HuH-7.5 (cell line): ENCODE results near the gene FAM168A.
A peak's percentile ranks its signal among the peaks of the same experiment; 100 is the strongest.

Source experiments
- DNase-seq: peaks from one replicate; pipeline ENCODE4 v3.0.0; 2011; ENCODE audit warnings: low spot score

Gene FAM168A

DNA sequence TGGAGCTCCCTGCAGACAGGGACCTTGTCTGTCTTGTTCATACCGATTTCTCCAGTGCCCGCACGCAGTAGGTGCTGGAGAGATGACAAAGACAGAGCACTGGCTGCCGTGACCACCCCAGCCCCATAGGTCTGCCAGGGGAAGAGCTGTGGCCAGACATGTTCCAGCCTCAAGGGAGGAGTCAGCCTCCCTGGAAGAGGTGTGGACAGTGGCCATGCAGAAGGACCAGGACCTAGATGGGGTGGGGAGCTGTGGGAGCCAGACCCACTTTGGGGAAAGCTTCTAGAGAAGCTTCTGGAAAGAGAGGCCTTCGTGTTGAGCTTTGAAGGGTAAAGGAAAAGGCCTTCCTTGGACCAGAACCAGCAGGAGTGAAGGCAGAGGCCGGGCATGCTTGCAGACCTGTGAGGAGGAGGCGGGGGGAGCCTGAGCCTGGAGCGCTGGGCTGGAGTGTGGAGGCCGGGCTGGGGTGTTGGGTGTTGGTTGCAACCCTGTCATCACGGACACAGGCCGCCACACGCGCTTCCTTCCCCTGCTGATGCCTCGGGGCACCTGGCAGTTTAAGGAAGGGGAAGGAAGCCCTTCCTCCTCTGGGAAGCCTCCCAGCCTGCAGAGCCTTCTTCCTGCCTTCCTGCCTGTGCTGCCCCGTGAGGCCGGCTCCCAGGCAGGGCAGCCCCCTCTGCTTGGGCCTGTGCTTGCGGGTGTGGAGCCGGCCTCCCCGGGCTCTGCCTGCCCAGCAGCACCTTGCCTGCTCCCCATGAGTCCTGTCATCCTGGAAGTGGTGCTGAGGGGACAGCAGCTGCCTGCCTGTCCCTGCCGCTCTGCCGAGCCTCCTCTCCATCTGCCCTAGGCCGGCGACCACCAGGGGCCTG, 209.4 kb downstream of the FAM168A start:
- DNase-seq: no peak

DNA sequence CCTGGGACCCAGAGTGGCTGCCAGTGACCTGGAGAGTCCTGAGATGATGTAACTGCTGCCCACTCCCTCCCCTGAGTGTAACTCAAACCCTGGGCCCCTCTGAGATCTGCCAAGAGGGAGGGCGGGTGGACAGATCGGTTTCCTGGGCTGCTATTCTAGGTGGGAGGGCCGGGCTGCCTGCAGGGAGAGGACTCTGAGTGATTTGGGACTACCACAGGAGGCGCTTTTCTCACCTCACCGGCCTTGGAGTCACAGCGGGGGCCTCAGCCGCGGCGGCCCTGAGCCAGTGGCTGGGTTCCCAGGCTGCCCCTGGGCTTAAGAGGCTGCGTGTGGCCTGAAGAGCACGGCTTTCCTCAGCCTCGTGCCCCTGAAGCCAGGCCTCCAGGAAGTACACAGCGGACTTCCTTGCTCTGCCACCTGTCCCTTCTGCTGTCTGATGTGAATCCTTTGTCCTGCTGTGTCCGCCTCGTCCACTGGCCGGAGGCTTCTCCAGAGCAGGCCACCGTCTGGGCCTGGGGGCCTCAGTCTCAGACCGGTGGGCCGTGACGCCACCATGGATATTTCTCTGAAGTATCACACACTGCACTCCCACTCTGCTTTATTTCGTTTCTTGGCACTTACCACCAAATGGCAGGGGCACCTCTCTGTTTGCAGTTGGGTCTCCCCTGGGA, 210.2 kb downstream of the FAM168A start:
- DNase-seq: no peak

DNA sequence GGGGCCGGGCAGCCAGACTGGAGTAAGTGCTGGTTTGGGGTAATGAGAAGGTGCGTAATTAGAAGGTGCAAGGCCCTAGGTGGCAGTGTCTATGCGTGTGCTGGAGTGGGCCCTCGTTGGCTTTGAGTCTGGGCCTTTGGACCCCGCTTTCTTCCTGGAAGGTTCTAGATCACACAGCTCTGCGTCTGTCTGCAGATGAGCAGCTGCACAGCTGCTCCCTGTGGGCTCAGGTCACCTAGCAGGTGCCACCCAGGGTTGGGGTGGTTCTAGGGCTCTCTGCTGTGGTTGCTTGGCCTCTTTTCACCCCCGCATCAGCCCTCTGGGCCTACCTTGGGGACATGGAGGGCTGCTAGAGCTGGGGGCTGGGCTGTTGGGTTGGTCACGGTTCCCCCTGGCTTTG, 211.4 kb downstream of the FAM168A start:
- no peak for DNase-seq

DNA sequence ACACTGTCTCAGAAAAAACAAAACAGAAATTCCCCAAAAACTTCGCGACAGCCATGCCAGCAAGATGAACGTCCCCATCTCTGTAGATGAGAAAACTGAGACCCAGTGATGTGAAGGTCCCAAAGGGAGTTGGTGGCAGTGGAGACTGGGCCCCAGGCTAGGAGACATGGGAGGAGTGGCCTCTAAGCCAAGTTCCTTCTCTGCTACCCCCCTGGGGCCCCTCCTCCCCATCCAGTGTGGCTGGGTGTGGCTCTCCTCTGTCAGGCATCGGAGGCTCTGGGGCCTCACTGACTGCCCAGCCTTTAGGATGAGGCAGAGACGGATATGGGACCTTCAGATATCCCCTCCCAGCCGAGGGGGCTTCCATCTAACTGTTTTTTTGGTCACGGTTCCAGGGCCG, 211.9 kb downstream of the FAM168A start:
- DNase-seq: no peak

DNA sequence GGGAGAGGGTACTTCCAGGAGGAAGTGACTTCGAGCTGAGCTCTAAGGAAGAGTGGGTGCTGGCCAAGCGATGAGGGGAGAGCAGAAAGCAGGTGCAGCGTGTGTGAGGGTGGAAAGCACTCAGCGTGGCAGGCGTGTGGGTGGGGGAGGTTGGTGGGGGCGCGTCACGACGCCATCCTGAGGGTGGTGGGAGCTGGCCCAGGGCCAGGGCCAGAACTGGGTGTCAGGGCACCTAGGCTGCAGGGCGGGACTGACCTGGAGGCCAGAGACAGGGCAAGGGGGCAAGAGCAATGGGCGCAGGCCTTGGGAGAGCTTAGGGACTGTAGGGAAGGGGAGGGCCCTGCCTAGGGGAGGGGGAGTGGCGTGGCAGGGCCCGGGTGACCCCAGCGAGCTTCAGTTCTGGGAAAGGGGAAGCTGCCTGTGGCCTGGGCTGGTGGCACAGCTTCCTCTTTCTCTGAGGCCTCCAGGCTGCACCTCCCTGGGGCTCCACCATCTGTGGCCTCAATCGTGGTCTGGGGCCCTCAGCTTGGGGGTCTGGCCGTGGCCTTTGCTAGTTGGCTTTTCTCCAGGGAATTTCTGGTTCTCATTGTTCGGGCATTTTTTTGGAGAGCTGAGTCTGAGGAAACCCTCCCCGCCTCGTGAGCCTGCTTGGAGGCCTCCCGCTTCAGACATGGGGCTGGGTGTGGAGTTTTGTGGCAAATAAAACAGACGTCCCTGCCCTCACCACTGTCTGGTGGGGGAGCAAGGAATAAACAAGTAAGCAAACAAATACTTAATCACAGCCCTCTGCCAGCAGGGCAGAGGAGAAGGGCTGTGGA, 212.8 kb downstream of the FAM168A start:
- DNase-seq: no peak

DNA sequence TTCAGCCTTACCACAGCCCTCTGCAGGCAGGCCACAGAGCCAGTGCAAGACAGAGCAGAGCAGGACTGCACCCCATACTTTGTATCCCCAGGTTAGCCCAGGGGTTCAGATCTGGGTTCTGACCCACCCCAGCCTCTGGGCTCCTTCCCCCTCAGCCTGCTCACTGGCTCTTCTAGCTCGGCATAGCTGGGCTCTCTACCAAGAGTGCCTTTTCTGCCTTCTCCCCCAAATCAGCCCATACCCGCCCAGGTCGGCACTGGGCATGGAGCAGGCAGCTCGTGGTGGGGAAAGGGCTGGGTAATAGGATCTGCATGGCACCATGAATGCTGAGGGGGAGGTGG, 213.4 kb downstream of the FAM168A start:
- DNase-seq: no peak

DNA sequence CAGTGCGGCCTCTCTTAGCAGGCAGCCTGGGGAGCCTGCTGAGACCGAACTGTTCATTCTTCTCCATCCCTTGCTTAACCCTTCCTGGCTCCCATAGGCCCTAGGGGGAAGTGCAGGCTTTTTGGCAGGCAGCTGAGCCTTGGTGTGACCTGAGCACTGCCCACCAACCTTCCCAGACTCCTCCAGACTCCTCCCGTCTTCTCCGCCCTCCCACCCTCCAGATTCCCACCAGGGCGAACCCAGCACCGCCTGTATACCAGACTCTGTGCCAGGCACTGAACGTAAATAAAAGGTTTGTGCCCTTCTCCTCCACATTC, 213.8 kb downstream of the FAM168A start:
- DNase-seq: no peak

DNA sequence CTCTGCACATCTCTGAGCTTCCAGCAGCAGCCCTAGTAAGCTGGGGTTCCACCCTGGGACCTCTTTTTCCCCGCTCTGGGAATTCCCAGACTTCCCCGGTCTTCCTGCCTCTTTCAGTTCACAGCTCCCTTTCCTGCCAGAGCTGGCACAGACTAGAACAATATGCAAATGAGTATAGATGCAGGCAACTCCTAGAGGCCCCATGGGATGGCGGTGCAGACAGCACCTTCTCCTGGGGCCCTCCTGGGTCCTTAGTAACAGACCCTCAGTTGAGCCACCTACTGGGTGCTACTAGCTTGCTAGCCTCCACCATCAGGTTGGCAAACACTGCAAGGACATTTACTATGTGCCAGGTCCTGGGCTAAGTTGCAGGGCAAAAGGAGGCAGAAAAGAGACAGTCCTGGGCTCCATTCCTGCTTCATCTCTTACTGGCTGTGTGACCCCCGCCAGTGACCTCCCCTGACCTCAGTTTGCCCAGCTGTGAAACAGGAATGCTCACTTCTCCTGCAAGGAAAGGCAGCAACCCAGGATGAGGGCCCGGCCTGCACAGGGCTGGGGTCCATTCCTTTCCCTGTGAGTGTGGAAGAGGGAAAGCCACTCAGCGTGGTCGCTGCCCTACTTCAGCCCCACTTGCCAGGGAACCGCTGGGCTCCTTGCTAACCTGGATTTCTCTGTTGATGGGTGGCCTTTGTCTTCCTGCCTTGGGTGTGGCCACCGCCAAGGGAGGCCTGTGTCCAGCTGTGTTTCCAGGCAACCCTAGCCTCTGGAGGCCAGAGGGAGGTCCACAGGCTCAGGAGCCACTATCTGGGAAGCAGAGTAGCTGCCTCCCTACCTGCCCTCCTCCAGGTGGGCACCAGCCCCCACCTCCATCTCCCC, 214.4 kb downstream of the FAM168A start:
- no peak for DNase-seq

DNA sequence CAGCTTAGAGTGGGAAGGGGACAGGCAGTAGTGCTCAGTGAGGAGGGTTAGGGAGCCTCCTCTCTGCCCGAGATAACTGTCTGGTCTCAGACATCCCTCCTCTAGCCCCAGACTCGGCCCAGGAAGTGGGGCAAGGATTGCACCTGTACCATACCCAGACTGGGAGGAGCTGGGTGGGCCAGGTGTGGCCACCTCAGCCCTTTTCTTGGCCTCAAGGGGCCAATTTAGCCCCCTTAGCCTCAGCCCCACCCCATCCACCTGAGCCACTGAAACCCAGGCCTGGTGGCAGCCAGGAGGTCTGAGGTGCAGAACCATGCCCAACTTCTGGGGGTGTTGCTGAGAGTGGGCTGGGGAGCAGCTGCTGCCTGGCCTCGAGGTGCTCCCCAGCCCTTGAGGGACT, 215.2 kb downstream of the FAM168A start:
- DNase-seq: no peak

DNA sequence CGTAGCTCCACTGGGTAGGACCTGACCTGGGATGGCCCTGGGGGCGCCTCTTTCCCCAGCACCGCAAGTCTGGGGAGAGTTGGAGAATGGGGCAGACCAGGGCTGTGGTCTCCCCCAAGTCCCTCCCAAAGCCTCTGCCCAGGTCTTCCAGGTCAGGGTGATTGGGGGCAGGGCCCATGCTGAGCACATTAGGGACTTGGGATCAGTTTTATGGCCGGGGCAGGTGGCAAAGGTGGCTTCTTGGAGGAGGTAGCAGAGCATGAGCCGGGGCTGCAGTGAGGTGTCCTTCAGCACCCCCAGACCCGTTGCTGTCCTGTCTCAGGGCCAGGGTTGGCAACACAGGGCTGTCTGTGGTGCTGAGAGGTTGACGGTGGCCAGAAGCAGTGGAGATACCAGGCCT, 215.7 kb downstream of the FAM168A start:
- no peak for DNase-seq

DNA sequence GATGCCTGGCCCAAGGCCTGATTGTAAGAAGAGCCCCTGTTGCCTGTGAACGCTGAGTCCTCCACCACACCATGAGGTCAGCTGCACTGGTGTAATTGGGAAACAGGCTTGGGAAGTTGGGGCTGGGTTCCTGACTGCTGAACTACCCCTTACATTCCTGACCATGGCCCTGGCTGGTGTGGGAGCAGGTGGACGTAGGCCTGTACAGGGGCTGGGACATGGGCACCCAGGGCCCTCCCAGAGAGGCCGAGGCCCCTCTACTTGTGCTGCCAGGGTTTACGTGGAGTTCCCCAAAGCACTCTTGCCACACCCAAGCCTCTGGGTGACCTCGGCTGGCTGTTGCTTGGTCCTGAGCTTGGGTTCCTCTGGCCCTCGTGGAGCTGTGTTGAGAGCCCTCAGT, 216.3 kb downstream of the FAM168A start:
- DNase-seq: no peak

DNA sequence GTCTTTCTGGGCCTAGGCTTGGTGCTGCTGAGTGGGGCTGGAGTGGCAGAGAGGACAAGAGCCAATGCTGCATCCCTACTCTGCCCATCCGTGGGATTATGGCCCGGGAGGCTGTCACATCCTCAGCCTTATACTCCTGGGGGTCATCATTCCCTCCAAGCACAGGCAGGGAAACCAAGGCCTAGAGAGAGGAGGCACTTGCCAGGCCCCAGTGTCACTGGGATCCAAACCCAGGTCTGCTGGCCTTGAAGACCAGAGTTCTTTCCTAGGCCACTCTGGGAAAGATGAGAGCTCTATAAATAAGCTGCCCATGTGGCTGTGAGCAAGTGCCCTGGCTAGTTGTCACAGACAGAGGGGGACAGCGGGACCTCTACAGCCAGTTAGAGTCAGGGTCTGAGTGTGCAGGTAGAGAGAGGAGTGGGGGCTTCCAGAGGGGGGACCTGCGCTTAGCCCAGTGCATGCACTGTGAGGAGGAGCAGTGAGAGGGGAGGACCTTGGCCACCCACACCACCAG, 217.0 kb downstream of the FAM168A start:
- DNase-seq: no peak

DNA sequence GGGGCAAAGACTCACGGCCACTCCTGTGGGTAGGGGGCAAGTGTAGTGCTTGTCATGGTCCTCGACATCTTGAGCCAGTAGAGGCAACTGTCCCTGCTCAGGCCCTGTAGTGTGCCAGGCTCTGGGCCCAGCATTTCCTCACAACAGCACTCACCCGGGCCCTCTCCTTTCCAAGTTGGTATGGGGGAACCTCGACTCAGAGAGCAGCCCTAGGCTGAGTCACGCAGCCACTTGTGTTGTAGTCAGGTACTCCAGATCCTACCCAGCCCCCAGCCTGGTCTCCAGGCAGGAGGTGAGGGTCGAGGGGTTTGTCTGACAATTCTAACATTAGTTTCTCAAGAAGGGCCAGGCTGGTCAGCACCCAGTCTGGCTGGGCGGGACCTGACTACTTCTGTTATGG, 217.6 kb downstream of the FAM168A start:
- no peak for DNase-seq

DNA sequence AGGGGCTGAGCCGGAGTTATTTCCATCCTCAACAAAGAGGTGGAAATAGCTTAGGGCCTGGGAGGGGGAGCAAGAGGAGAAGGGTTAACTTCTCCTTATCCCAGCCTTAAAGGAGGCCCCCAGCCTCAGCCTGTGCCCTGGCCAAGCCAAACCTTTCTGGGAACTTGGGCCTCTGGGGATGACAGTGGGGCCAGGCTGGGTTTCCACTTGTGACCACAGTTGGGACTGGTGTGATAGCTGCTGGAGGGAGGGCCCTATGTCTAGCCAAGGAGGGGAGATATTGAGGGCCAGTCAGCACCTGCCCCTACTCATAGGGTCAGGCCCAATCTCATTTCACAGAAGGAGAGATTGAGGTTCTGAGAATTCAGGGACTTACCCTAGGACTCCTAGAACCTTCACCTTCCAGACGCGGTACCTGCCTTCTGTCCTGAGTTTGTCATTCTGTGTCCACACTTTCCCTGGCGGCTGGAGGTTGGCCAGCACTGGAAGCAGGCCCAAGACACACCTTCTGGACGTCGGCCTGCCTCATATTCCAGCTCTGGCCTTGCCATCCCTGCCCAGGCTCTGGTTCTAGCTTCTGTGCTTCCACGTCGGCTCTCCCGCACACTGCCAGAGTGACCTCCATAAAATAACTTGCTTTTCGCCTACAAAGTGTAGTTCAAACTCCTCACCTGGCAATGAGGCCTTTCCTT, 218.6 kb downstream of the FAM168A start:
- DNase-seq: no peak

DNA sequence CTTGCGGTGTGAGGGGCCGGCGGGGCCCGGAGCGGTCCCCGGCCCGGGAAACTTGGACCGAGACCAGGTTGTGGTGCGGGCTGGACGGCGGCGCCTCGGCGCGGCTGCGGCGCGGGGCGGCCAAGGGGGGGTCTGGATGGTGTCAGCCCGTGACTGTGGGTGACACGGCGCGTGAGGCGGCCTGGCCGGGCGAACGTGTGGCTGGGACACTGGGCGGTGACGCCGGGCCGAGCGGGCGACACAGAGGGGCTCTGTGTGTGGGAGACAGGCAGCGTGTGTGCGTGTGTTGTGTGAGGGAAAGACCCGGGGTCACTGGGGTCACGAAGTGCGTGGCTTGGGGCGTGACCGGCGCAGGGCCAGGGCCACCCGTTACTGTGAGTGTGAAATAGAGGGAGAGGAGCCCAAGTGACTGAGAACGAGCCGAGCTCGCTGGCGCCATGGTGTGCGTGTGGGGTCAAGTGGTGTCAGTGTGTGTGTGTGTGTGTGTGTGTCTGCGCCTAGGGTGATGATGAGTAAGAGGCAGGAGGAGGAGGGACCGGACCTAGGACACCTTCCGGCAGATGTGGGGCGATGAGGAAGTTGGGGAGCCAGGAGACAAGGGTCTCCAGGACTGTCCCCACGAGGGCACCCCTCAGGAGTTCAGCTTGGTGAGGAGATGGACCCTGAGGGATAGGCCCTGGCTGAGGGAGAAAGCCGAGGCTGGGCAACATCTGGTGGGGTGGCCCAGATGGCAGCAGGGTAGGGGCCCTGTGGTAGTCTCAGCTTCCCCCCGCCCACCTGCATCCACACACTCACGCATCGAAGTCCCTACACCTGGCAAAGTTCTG, 220.9 kb downstream of the FAM168A start:
- peak; percentile 83 for DNase-seq

DNA sequence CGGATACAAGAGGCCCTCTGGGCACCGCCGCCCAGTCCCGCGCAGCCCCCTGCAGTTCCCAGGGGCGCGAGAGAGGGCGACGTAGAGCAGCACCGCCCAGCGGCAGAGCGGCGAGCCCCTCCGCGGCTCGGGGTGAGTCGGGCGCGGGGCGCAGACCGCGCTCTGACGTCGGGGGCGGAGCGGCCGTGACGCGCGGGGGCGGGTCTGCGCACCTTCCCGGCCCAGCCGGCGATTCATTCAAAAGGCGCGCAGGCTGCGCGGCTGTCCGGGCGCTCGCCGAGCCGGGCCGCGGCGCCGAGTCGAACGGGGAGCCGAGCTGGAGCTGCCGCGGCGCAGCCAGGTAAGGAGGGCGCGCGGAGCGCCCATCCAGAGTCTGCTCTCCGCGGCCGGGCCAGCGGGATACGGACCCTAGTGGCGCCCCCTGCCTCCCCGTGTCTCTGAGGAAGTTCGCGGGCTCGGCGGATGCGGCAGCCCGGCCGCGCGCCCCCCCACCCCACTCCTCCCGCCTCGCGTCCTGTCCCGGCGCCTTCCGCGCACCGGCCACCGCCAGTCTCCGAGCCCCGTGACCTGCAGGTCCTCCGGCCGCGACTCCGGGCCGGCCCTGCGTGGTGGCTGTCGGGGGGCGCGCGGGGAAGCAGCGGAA, 221.6 kb downstream of the FAM168A start, which contains the start of gene RELT:
Gene RELT (plus strand): TSS at position 240 of the 643 bp plus-strand sequence. CDS start 12,738 bp downstream, outside the sequence.
- peak; percentile 95 for DNase-seq

DNA sequence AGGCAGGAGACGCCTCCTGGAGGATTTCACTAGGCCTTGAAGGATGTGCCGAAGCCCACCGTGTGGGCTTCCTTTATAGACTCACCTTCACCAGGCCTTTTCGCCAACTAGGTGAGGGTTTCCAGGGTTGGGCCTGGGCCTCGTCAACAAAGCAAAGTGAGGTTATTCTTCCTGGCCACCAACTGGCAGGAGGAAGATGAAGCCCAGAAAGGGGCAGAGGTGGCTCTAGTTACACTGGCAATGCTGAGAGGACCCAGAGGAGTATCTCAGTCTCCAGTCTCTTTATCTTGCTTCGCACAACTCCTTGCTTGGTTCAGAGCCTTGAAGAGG, 222.1 kb downstream of the FAM168A start:
- DNase-seq: no peak

DNA sequence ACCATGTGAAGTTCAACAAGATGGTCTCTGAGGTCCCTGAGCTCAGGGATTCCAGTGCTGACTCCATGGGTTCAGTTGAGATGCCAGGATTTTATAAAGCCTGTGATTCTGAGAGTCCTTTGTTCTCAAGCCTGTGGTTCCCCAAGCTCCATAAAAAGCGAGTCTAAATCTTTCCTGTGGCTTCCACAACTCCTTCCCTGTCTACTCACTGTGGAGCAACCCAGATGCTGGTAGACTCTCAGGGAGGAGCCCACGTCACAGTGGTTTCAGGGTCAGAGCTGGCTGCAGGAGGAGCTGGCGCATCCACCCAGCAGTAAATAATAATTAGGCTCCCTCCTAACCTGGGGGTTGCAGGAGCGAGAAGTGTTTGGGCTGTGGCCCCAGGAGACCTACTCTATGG, 223.8 kb downstream of the FAM168A start:
- DNase-seq: no peak

DNA sequence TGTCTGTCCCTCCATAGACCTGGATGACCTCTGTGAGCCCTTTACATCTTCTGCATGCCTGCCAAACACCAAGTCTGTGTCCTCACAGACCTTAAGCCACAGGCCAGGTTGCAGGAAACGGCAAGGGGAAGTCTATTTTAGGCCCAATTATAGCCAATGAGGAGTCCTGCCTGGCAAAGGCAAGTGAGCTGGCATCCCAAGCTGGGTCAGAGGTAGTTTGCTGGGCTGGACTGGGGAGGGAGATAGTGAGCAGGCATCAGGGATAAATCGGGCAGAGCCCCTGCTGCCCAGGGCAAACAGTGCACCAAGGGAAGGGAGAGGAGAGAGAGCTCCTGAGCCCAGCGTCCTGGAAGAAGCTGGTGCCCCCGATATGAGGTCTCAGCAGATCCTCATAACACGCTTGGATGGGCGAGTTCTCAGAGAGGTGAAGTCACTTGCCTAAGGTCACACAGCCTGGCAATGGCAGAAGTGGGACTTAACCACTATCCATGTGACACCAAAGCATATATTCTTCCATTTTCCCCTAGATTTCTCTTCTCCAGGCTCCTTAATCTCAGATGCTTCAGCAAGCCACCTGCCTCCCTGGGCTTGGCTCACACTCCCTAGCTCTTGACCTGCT, 225.4 kb downstream of the FAM168A start:
- DNase-seq: no peak
